Muscle of back (tissue), 11 donors: ENCODE measurements around the gene PNCK. TPM values are rescaled to one million over a fixed set of nuclear protein-coding genes. Genes with fewer than 3 reads are reported as not detected.

Experiments
- DNase-seq, 3 donors: peaks; one replicate each; pipeline versions ENCODE4 v3.0.0 to v3.0.0-alpha.2; 2013
- polyA plus RNA-seq, 10 donors: library from polyadenylated mRNA; unstranded; fragments of 120-200 nt; gene quantifications; one replicate each; pipeline ENCODE4 v1.2.1, GENCODE V29; 2013; ENCODE audit not compliant: insufficient read length in 10 of 10

Gene PNCK
- polyA plus RNA-seq, 10 donors, result 2.9 to 7.8 (median 5.1) TPM

DNA sequence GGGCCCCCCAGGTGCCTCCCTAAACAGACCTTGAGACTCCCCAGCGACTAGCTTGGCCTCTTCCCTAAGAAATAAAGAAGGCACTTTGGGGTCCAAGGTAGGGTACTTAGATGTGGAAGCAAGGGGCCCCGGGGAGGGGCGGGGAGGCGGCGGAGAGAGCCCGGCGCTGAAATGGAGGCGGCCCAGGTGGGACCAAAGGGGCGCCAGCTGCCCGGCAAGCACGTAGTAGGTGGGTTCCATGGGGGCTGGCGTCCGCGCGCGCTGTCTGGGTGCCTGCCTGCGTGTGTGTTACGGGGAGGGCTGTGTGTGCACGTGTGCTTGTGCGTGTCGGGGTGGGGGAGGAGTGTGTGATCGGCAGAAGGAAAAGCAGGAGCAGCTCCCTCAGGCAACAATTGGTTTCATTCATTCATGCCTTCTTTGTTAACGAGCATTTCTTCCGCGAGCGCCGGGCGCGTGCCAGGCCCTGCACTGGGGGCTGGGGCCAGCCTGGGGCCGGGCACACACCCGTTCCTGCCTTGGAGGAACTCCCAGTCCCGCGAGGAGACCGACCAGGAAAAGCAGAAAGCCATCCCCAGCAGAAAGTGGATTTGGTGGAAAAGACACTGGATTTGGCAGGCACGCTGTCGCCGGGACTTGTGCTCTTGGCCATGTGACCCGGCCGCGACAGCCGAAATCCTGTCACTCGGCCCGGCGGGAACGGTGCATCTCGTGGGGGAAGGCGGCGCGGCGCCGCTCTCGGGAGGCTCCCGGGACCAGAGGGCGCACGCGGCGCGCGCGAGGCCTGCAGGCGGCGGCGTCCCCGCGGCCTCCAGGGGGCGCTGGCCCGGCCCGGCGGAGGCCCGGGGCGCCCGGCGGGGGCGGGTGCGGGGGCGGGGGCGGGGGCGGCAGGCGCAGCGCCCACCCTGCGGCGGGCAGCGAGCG, 29.9 kb downstream of the PNCK start:
- DNase-seq, result no peak

GRCh38 chrX:153642655-153643430, 30.8 kb downstream of the PNCK start:
- DNase-seq, result no peak

DNA sequence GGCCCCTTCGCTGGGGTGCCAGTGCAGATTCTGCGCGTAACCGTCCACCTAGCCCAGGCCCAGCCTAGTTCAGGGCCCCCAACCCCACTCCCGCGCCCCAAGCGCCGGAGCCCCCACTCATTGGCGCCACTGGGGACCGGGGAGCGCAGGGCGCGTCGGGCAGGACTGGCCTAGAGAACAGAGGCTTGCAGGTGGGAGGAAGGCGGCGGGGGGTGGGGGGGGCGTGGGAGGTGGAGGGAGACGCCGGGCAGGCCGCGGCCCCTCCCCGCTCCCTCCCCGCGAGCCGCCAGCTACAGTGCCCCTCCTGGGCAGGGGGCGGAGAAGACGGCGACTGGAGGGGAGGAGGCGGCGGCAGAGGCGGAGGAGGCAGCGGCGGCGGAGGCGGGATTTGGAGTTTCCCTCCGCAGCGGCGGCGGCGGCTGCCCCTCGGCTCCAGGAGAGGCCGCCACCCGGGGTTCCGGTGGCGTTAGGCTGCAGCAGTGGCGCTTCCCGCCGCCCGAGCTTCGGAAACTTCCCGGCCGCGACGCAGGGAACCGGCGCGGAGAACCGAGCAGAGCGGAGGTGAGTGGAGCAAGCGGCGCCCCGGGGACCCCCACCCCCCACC, 31.5 kb downstream of the PNCK start:
- no peak for DNase-seq

DNA sequence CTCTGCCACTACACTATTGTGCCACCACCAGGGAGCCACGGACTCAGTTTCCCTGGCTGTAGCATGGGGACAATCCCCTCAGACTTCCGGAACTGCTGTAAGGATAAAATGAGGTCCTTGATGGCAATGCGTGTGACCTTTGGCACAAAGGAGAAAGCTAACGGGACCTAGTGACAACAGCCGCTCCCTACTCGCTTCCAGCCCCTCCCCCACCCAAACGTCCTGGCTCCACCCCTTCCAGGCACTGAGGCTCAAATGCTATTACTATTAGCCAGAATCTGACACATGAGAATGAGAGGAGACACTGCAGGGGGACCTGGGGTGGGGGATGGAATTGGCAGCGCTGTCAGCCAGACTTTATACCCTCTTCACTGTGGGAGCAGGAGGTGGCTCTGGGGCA, 32.0 kb downstream of the PNCK start:
- no peak for DNase-seq

DNA sequence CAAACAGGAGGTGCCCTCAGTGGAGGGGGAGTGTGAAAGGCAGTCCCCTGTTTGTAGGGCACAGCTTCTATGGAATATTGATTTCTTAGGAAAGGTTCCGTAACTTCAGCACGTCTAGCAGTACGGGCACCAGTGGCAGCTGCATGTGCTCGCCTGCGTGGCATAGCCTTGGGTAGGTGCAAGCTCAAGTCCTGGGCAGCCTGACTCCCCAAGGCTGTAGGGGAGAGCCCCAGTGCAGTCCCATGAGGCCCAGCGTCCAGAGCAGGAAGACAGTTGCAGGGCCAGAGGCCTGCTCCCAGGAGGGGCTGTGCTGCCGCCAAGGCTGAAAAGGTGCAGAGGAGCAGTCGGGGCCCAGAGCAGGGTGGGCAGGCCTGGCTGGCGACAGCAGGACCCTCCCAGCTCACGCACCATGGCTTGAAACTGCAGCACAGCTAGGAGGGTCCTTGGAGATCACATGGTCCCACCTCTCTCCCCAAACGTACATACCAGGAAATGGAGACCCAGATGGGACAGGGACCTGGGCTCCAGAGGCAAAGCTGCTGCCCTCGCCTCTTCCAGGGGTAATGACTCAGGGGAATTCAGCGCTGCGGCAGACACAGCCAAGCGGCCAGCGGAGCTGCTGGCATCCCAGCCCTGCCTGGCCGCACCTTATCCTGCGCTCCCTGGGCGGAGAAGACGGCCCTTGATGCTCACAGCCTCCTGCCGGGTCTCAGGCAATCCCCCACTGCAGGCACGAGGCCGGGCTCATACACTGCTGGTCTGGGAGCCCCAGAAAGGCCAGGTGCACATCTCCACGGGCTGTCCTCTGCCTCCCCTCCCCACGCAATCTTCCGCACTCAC, 32.7 kb downstream of the PNCK start:
- DNase-seq, result no peak

GRCh38 chrX:153640045-153640686, 33.4 kb downstream of the PNCK start:
- DNase-seq, result no peak

DNA sequence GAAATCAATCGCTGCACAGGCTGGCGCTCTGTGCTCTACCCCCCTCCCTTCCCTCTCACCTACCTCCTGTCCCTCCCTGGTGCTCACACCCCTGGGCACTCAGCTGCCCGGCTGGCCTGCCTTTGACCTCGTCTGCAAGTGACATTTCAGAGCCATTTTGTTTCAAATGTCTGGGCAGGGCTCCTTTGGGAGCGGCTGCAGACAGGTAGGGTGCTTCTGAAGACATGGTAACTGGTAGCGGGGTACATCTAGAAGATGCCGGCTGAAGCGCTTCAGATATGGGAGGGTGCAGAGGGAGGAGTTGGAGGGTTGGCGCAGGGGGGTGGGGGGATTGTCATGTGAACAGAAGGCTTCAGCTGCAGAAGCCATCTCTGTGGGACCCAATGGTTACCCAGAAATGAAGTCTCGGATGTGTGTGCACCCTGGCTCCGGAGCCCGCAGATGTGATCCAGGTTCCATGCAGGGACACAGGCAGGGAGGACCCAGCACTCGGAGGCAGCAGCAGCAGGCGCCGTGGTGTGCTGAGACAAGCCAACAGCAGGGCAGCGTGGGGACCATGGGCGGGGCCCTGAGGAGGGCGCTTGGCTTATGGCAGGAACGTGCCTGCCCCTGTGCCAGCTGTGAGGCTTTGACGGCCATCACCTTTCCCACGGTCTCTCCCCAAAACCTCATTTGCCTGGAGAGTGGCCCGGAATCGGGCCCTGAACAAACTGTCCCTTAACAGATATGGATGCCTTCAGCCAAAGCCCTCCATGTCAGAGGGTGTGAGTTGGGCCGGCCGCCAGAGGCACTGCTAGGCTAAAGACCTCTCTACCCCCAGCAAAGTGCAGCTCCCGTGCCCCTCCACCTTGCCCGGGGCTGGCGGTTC, 34.2 kb downstream of the PNCK start:
- no peak for DNase-seq

- no peak for DNase-seq
These were observed 35.0 kb downstream of the PNCK start for GRCh38 chrX:153638436-153639176.

DNA sequence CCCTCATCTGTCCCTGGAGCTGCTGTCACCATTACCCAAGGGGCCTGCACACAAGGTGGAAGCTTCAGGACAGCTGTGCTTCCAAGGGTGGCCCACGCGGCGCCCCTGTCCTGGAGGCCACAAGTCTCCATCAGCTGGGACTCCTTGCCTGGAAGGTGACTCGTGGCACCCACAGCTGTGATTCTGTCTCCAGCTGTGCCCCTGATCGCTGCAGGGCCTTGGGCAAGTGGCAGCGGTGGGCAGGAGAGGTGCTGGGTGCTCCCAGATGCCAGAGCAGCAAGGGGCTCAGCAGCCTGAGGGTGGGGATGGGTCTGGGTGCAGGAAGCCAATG, 35.6 kb downstream of the PNCK start:
- DNase-seq, result no peak

DNA sequence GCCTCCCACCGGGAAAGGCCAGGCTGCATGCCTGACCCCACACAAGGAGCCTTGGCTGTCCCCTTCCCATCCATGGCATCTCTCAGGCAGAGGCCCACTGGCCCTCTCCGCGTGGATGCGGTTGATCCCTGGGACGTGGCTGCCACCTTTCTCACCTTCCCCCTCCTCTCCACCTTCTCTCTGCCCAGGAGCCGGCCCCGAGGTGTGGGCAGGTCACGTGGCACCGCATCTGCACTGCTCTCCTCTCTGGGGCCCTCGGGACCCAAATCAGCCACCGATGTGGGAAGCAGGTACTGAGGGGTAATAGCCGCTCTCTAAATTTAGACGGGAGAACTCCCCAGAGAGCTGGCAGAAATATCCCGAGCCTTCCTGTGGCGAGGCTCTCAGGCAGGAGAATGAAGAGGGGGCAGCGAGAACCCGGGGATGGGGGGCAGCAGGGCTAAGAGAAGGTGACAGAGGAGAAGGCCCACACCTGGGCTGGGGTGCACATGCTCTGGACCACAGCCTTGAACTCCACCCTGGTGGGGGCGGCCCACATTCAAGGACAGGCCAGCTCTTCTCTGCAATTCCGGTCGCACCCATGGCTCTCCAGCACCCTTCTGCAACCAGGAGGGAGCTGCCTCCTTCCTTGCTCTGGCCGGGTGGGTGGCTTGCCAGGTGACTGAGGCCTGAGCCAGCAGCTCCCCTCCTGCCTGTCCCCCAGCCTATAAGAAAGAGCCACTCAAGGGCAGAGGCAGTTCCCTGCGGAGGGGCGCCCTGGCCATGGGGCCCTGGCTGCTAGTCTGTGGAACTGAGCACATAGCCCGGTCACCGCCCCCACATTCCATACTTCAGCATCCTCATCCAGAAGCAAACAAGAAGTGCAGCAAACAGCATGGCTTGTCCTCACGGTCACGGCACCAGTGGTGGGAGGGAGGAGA, 36.2 kb downstream of the PNCK start:
- no peak for DNase-seq

GRCh38 chrX:153636716-153637115, 36.9 kb downstream of the PNCK start:
- no peak for DNase-seq

DNA sequence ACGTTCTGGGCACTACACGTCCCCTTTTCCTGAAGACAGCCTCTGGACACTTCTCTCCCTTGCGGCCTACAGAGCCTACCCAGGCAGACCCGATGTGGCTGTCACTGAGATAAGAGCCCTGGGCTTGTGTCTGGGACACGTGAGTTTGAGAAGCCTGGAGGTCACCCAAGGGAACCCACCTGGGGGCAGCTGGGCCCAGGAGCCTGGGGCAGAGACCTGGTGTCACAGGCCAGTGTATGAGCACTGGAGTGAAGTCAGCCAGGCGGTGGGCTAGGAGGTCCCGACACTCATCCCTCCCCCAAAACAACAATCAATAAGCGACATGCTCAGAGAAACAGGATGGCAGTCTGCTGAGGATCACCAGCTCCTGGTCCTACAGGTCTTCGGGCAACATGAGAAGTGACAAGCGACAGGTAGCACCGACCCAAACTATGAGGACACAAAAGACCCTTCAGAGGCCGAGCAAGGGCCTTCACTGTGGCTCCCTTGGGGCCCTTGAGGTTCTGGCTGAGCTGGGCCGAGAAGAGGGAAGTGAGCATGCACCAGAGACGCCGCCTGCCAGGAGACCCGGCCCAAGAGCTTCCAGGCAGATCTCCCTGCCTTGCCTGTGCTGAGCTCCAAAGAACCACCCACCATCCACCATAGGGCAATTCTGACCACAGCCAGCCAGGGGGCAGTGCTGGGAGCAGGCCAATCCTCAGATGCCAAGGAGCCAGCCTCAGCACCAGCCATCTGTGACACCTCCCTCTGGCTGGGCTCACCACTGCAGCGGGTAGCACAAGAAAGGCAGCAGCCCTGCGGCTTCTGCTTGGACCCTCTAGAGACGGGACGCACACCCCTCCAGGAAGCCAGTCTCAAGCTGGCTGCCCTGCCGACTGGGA, 37.6 kb downstream of the PNCK start:
- DNase-seq, result no peak

DNA sequence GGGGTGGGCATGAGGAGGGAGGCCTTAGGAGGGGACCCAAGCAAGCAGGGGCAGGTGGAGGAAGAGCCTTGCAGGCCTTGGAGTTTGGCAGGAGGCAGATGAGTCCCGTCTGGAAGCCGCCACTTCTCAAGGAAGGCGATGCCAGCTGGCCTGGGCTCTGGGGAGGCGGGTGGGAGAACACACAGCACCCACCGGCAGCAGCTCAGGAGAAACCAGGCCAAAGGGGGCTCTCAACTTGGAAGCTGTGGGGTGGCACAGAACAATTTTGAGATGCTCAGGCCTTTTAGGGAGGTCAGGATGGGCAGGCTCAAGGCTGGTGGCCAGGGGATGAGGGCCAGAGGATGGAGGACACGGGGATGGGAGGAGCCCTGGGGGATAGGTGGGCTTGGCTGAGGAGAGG, 38.2 kb downstream of the PNCK start:
- DNase-seq, result no peak

DNA sequence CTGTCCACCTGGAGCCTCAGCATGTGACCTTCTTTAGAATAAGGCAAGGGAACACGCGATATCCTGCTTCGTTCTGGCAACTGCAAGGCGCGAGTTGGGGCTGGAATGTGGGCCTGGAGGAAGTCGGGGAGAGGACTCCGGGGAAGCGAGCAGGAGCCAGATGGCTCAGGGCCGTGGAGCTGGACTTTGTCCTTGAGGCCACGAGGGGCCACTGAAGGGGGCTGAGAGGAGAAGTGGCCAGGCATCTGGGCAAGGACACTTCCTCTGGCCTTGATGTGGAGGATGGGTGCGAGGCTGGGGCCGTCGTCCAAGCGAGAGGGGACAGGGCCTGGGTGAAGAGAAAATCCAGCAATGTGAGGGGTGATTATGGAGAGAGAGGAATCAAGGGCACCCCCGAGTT, 38.8 kb downstream of the PNCK start:
- peak; percentile 5 to 78 (median 39) for DNase-seq

DNA sequence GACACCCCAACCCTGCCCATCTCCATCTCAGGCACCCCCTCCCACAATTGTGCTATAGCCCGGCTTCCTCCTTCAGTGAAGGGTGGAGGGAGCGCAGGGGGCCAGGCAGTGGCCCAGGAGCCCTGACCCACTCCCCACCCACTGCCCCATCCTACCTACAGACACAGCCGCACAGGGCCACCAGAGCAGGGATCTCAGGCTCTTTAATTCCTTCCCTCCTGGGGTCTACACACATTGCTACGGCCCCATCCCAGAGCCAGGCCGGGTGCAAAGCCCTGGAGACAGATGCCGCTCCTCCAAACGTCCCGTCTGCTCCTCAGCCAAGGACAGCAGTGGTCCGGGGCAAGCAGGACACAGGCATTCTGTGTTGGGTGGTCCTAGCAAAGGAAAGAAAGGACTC, 39.4 kb downstream of the PNCK start:
- DNase-seq, result no peak

DNA sequence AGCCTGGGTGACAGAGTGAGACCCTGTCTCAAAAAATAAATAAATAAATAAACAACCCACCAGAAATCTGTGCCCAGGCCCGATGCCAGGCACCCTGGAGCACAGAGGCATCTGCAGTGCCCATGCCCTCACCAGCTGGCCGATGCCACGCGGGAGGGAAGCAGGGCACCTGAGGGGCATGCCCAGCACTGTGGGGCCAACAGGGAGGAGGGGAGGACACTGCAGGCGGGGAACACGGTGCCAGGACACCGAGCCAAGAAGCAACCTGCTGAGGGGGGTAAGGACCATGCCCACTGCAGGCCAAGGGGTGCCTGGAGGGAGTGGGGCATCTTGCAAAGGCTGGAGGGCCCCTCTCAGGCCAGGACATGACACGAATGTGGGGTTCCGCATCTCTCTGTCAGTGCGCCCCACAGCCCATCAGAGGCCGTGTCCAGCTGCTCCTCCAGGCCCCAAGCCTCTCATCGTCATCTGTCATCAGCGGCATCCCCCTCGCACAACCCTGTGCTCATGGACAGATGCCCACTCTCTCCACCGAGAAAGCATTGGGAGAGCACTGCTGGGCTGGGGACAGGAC, 39.9 kb downstream of the PNCK start:
- no peak for DNase-seq

DNA sequence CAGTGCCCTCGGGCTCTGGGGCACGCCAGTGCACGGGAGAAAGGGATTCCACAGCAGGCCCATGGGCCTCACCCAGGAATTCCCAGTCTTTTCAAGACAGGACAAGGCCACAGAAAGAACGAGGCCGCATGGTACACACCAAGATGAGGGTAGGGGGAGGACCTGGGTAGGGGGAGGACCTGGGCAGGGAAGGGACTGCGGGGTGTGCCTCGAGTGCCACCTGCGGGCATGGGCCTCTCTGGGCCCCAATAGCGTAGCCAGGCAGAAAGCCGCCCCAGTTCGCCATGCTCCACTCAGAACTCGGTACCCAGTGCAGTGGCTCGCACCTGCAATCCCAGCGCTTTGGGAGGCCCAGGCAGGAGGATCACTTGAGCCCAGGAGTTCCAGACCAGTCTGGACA, 40.6 kb downstream of the PNCK start:
- DNase-seq, result no peak
